AG09309 (cell line): Measurements from ENCODE around the gene YES1.

Experiments used
- DNase-seq: peaks from one replicate; pipeline ENCODE4 v3.0.0-alpha.2; 2010; ENCODE audit warnings: low read depth
- H3K4me3 ChIP-seq: 2 replicates; pipeline ENCODE4 v1.5.1; 2011; ENCODE audit warnings: mild to moderate bottlenecking, low read depth, low read length, moderate library complexity; ENCODE audit not compliant: control insufficient read depth
- TF ChIP-seq, protein P1 (sequence below): IDR thresholded peaks from 2 replicates; pipeline ENCODE4 v1.5.1; 2011; ENCODE audit warnings: mild to moderate bottlenecking, low read depth, low read length, inconsistent platforms; ENCODE audit not compliant: insufficient read depth, control insufficient read depth; ENCODE audit errors: missing control alignments

YES1 gene

DNA sequence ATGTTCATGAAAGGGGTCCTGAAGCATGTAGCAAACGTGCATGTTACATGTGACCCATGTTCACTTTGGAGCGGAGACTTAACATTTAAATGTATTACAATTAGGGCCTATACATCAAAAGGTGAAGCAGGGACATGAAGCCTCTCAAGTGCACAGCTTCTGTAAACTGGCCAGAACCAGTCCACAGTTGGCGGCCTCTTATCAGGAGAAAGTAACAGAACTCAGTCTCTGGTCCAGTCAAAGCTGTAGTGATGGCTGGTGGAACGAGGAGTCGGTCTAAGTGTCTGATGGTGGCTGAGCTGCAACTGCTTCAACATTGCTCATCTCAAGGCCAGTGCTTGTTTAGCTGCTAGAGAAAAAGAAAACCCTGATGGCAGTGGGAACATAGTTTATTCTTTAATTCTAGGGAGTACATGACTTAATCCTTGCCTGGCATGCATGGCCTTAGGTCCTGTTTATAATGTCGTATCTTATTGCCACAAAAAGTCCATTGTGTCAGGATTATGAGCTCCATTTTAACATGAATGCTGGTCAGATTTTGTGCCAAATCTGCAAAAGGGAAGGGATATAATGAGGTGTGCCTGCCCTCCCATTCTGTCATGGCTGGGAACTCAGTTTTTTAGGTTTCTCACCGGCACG lies 22.2 kb upstream of the YES1 start:
- H3K4me3 ChIP-seq, result no peak overlapping the region
- DNase-seq, result no peak
- TF ChIP-seq, protein P1, sequence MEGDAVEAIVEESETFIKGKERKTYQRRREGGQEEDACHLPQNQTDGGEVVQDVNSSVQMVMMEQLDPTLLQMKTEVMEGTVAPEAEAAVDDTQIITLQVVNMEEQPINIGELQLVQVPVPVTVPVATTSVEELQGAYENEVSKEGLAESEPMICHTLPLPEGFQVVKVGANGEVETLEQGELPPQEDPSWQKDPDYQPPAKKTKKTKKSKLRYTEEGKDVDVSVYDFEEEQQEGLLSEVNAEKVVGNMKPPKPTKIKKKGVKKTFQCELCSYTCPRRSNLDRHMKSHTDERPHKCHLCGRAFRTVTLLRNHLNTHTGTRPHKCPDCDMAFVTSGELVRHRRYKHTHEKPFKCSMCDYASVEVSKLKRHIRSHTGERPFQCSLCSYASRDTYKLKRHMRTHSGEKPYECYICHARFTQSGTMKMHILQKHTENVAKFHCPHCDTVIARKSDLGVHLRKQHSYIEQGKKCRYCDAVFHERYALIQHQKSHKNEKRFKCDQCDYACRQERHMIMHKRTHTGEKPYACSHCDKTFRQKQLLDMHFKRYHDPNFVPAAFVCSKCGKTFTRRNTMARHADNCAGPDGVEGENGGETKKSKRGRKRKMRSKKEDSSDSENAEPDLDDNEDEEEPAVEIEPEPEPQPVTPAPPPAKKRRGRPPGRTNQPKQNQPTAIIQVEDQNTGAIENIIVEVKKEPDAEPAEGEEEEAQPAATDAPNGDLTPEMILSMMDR, result no peak

DNA sequence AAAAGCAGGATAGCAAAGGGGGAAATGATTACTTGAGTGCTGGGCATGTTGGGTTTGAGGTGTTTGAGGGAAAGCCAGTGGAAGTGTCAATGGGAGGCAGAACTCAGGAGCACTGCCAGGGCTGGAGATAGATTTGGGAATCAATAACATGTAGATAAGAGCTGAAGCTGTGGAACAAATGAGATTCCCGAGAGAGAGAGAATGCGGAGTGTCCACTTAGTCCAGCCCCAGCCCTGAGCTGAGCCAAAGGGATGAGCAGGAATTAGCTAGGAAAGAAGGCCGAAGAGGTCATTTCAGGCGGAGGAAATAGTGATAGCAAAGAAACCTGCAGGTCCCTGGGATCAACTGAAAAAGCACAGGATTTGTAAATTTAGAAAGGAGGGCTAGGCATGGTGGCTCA lies 21.2 kb upstream of the YES1 start:
- DNase-seq, result no peak
- TF ChIP-seq, protein P1, result no peak
- no peak overlapping the region for H3K4me3 ChIP-seq

DNA sequence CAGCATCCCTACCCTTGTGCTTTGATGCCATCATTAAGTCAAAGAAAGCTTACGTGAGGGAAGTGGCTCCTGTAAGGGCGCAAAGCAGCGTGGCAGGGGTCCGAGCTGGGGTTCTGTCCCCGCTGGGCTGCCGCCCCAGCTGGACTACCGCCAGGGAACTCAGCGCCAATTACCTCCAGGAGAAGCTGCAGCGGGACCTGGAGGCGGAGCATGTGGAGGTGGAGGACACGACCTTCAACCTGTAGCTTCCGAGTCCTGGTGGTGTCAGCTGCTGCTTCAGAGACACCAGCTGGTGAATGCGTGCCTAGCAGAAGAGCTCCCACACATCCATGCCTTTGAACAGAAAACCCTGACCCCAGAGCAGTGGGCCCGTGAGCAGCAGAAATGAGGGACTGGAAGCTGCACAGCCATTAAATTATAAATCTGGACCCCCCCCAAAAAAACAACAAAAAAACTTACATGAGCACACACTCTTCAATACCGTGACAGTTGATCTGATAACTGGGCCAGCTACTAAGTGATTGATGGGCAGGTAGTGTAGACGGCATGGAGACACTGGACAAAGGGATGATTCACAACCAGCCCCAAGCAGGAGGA lies 20.1 kb upstream of the YES1 start:
- H3K4me3 ChIP-seq, result no peak overlapping the region
- TF ChIP-seq, protein P1, result no peak
- DNase-seq, result no peak

DNA sequence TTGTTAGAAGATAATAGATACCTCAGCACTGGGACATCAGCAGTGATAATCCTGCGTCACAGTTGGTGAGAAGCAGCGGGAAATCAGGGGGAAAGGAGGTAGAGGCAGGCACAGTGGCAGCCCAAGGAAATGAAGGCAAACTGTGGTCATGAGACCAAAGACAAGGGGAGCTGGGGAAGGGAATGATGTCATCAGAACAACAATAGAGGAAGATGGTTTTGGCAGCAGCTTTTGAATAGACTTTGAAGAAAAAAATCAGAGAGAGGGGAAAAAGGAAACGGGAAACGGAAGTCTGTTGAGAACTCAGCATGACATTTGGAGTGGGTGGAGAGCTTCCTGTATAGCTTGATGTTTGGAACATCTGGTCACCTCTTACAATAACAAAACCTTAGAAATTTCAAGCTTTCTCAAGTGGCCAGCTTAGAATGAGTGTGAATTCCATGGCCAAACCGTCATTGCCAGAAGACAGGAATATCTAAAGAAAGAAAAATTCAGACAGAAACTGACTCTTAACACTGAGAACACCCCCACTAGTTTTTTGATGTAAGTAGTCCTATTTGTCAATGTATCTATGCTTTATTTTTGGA lies 18.4 kb upstream of the YES1 start:
- DNase-seq, result no peak
- no peak overlapping the region for H3K4me3 ChIP-seq
- TF ChIP-seq, protein P1, result no peak

DNA sequence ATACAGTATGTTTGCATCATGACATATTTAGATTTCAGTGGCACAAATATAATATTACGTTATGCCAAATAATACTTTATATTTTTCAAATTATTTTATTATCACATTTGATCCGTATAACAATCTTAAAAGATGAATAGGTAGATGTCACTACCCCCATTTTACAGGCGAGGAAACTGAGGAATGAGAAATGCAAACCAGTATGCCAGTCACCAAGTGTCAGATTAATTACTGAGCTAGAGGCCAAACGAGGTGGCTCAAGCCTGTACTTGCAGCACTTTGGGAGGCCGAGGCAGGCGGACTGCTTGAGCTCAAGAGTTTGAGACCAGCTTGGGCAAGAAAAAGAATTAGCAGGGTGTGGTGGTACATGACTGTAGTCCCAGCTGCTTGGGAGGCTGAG lies 17.4 kb upstream of the YES1 start:
- no peak overlapping the region for H3K4me3 ChIP-seq

DNA sequence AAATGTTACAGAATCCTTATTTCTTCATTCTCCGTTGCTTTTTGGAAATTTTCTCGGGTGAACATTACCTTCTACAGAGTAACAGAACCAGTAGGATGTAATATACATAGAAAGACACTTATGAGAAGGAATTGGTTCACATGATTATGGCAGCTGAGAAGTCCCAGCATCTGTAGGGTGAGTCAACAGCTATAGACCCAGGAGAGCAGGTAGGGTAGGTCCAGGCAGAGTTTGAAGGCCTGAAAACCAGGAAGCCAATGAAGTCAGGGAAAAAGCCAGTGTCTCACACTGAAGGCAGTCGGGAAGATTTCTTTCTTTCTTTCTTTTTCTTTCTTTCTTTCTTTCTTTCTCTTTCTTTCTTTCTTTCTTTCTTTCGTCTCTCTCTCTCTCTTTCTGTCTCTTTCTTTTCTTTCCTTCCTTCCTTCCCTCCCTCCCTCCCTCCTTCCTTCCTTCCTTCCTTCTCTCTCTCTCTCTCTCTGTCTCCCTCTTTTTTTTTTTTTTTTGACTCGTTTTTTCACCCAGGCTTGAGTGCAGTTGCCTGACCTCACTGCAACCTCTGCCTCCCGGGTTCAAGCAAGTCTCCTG lies 15.1 kb upstream of the YES1 start:
- H3K4me3 ChIP-seq, result no peak overlapping the region
- no peak for DNase-seq
- TF ChIP-seq, protein P1, result no peak

More for the DNA sequence above, 17.4 kb upstream of the YES1 start:
- DNase-seq, result no peak
- TF ChIP-seq, protein P1, result no peak
